ENCODE data around the gene KMO. TPM values are rescaled to one million over a fixed set of nuclear protein-coding genes. Genes with fewer than 3 reads are reported as not detected.

Gene KMO
- polyA plus RNA-seq, 3 donors, result 4.7 to 9.0 (median 6.4) TPM

DNA sequence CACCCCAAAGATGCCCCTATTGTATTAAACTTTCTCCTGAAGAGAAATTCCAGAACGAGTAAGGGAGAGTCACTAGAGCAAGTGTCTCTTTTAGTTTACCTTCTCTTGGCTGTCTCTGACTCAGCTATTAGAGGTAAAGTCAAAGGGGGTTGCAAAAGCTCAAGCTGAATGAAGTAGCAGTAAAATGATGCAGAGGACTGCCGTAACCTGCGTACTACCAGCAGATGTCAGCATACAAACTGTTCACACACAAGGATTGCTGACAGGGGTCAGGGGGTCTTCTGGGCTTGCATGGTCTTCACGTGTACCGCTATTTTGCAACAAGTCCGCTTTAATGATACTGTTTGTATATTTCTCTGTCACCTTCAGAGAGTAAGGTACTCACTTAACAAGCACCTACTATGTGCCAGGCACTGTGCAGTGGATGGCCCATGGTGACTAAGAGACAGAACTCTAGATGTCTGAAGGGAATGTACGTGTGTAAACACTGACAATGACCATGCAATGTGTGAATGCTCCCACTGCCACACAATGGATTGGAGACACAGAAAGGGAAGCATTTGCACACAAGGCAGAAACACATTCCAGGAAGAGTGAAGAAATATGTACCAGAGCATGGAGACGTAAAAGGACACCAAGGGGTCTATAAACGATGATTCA lies 73.1 kb downstream of the KMO start:
- H4K20me1 ChIP-seq (ENCODE audit: insufficient read depth, low read length), result no peaks in the 10 kb centered on the region
- H3K36me3 ChIP-seq (replicated peaks in 1 of 2; ENCODE audit: control insufficient read depth in 1 of 2, insufficient read depth in 2 of 2, low read length in 2 of 2), result peaks cover 5 to 35% of the 10 kb centered on the region in 2 donors
- peak in 1 of 3 donors; percentile 62 for DNase-seq
- peaks cover 4% of the 10 kb centered on the region for H3K79me2 ChIP-seq (ENCODE audit: insufficient read depth, low read length)
- no peak overlapping the region for H3K4me2 ChIP-seq (replicated peaks; ENCODE audit: extremely low read depth, low read length, poor library complexity, severe bottlenecking)
- H3K9ac ChIP-seq (ENCODE audit: insufficient read depth, low read length, poor library complexity, severe bottlenecking), result no peak overlapping the region
- intact Hi-C loops (cut with micrococcal nuclease), result no loop called here
- Mint-ChIP-seq H3K4me3 (no peak overlapping the region), H3K27ac (peak overlapping the region in 4 of 7 donors; percentile 26 to 55 (median 29)), H3K36me3 (peaks cover 37 to 38% of the 10 kb centered on the region in 2 donors), H3K4me1 (peaks cover 33% of the 10 kb centered on the region), H3K9me3 (no peaks in the 10 kb centered on the region), H3K27me3 (ENCODE audit: low read depth in 3 of 3) (peaks cover 0 to 2% (median 0%) of the 10 kb centered on the region in 3 donors)
- TF ChIP-seq, protein P1, sequence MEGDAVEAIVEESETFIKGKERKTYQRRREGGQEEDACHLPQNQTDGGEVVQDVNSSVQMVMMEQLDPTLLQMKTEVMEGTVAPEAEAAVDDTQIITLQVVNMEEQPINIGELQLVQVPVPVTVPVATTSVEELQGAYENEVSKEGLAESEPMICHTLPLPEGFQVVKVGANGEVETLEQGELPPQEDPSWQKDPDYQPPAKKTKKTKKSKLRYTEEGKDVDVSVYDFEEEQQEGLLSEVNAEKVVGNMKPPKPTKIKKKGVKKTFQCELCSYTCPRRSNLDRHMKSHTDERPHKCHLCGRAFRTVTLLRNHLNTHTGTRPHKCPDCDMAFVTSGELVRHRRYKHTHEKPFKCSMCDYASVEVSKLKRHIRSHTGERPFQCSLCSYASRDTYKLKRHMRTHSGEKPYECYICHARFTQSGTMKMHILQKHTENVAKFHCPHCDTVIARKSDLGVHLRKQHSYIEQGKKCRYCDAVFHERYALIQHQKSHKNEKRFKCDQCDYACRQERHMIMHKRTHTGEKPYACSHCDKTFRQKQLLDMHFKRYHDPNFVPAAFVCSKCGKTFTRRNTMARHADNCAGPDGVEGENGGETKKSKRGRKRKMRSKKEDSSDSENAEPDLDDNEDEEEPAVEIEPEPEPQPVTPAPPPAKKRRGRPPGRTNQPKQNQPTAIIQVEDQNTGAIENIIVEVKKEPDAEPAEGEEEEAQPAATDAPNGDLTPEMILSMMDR (IDR thresholded peaks at IDR 0.05), result peak; percentile 15
- H2AFZ ChIP-seq (ENCODE audit: insufficient read depth, low read depth, low read length, poor library complexity, severe bottlenecking), result no peak overlapping the region
- H3K9me3 ChIP-seq (replicated peaks in 1 of 2; ENCODE audit: control insufficient read depth in 1 of 2, insufficient read depth in 1 of 2, low read length in 2 of 2), result no peaks in the 10 kb centered on the region
- no peak overlapping the region for H3K4me3 ChIP-seq (replicated peaks in 1 of 3; ENCODE audit: low read depth in 2 of 3, low read length in 3 of 3)
- H3K27me3 ChIP-seq (ENCODE audit: control insufficient read depth in 2 of 2, insufficient read depth in 2 of 2, low read length in 2 of 2), result no peaks in the 10 kb centered on the region
- peak overlapping the region in 1 of 2 donors; percentile 15 for H3K27ac ChIP-seq (ENCODE audit: low read depth in 1 of 2, low read length in 2 of 2)
- H3K4me1 ChIP-seq (ENCODE audit: control insufficient read depth in 1 of 2, insufficient read depth in 2 of 2, low read length in 2 of 2), result peaks cover 0 to 8% of the 10 kb centered on the region in 2 donors
- WGBS (ENCODE audit: insufficient coverage), result 66% methylated on average over 5 of the region's 9 CpGs

DNA sequence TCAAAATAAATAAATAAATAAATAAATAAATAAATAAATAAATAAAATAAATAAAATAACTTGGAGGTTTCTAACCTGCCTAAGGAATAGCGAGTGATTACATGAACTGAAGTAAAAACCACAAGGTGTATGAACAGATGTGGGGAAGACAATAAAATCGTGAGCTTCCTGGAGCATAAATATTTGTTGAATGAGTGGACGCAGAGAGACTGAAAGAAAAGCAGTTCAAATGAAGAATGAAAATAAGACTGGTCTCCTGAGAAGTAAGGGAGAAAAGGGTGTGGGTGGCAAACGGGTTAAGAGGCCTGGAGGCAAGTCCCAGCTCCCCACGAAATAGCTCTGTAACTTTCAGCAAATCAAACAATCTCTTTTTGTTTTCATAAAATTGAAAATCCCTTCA lies 74.4 kb downstream of the KMO start:
- H3K79me2 ChIP-seq (ENCODE audit: insufficient read depth, low read length), result peaks cover 7% of the 10 kb centered on the region
- peaks cover 24% of the 10 kb centered on the region for H3K4me1 Mint-ChIP-seq
- H3K9me3 Mint-ChIP-seq, result no peaks in the 10 kb centered on the region
- TF ChIP-seq, protein P1 (IDR thresholded peaks at IDR 0.05), result no peak
- H2AFZ ChIP-seq (ENCODE audit: insufficient read depth, low read depth, low read length, poor library complexity, severe bottlenecking), result no peak overlapping the region
- no peak overlapping the region for H3K27ac ChIP-seq (ENCODE audit: low read depth in 1 of 2, low read length in 2 of 2)
- H3K9me3 ChIP-seq (replicated peaks in 1 of 2; ENCODE audit: control insufficient read depth in 1 of 2, insufficient read depth in 1 of 2, low read length in 2 of 2), result no peaks in the 10 kb centered on the region
- intact Hi-C loops (cut with micrococcal nuclease), result no loop called here
- H3K27ac Mint-ChIP-seq, result peak overlapping the region in 1 of 7 donors; percentile 56
- H3K9ac ChIP-seq (ENCODE audit: insufficient read depth, low read length, poor library complexity, severe bottlenecking), result no peak overlapping the region
- no peak overlapping the region for H3K4me3 Mint-ChIP-seq
- no peak overlapping the region for H3K4me2 ChIP-seq (replicated peaks; ENCODE audit: extremely low read depth, low read length, poor library complexity, severe bottlenecking)
- H3K36me3 Mint-ChIP-seq, result peaks cover 30 to 34% of the 10 kb centered on the region in 2 donors
- DNase-seq, result no peak
- peaks cover 0 to 2% (median 0%) of the 10 kb centered on the region in 3 donors for H3K27me3 Mint-ChIP-seq (ENCODE audit: low read depth in 3 of 3)
- no peaks in the 10 kb centered on the region for H4K20me1 ChIP-seq (ENCODE audit: insufficient read depth, low read length)
- 94% methylated on average over 2 of the region's 5 CpGs for WGBS (ENCODE audit: insufficient coverage)
- H3K27me3 ChIP-seq (ENCODE audit: control insufficient read depth in 2 of 2, insufficient read depth in 2 of 2, low read length in 2 of 2), result no peaks in the 10 kb centered on the region
- H3K36me3 ChIP-seq (replicated peaks in 1 of 2; ENCODE audit: control insufficient read depth in 1 of 2, insufficient read depth in 2 of 2, low read length in 2 of 2), result peaks cover 5 to 28% of the 10 kb centered on the region in 2 donors
- no peak overlapping the region for H3K4me3 ChIP-seq (replicated peaks in 1 of 3; ENCODE audit: low read depth in 2 of 3, low read length in 3 of 3)
- H3K4me1 ChIP-seq (ENCODE audit: control insufficient read depth in 1 of 2, insufficient read depth in 2 of 2, low read length in 2 of 2), result peaks cover 5 to 14% of the 10 kb centered on the region in 2 donors
